Measurements from ENCODE around the gene GPI.

DNA sequence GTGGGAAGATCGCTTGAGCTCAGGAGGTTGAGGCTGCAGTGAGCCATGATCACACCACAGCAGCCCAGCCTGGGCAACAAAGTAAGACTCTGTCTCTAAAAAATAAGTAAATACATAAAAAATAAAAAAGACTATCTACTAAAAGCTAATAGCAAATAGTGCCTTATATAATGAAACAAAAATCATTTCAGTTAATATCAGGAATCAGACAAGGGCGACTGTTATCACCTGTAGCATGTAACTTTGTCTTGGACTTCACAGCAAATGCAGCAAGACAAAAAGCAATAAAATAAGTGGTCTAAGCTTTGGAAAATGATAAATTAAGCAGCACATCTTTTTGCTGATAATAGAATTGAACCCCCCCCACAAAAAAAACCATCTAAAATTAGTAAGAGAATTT lies 21.2 kb upstream of the GPI start:
- TF ChIP-seq OSR1 (CRISPR knock-in tag; IDR thresholded peaks at IDR 0.05) (no peak), ISL1 (CRISPR knock-in tag; IDR thresholded peaks at IDR 0.05) (no peak)

Data from SK-N-SH treated with all-trans-retinoic acid at 6 μM for 48 hours (cell line).